ENCODE results near the gene MYO18B.

GRCh38 chr22:25722626-25723025 is 19.4 kb upstream of the MYO18B start:
- TF ChIP-seq CTCF (IDR thresholded peaks at IDR 0.05) (no peak), POLR2A (IDR thresholded peaks at IDR 0.05) (no peak)

All from right lobe of liver (tissue), 4 donors.